ENCODE results near the gene NAPA.

GRCh38 chr19:47494211-47494547 lies 20.7 kb downstream of the NAPA start:
- TF ChIP-seq GATA2 (IDR thresholded peaks at IDR 0.05; ENCODE audit: low read depth, low read length) (no peak), GATA3 (IDR thresholded peaks at IDR 0.05; ENCODE audit: low read depth, low read length) (no peak)
